ENCODE measurements around the gene FRAS1. TPM values are rescaled to one million over a fixed set of nuclear protein-coding genes. Genes with fewer than 3 reads are reported as not detected.

The FRAS1 gene
- polyA plus RNA-seq, 1 donor from 2014 or later = 2.8 TPM

DNA sequence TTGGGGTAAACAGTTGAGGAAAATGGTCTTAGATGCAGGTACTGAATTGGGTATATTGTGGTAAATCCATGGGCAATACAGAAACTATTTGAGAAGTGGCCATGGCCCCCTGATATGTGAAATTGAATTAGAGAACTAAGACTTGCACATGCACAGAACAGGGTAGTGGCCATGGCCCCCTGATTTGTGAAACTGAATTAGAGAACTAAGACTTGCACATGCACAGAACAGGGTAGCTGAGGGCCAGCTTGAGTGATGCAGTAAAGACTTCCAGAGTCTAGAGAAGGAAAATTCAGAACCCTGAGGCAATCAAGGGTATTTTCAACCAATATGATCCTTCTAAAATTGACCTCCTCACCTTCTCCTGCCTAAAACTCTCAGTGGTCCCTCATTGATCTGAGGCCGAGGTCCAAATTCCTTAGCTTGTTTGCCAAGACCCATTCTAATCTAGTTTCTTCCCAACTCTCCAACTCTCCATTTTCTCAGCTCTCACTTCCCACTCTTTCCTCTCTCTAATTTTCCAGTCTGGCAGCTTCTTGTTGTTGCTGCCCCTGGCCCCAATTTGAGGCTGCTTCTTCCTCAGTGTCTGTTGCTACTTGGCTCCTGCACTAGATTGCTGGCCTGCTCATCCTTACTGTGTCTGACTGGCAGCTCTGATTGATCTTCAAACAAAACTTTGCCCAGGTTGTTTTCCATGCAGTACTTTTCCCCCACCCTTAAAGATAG is 72.4 kb downstream of the FRAS1 start:
- Histone ChIP-seq H3K27me3 (ENCODE audit: insufficient read depth, low read depth, low read length) (no peaks in the 10 kb centered on the region), H3K4me3 (ENCODE audit: low read length) (no peak overlapping the region), H3K79me2 (replicated peaks; ENCODE audit: insufficient read depth, low read length) (no peaks in the 10 kb centered on the region), H3F3A (ENCODE audit: insufficient read depth, low read length, poor library complexity, severe bottlenecking) (no peaks in the 10 kb centered on the region), H3K9me3 (ENCODE audit: low read length) (no peaks in the 10 kb centered on the region), H3K36me3 (ENCODE audit: insufficient read depth, low read length) (no peaks in the 10 kb centered on the region), H3K27ac (ENCODE audit: low read length) (no peak overlapping the region), H3K9ac (ENCODE audit: low read length) (no peak overlapping the region), H4K20me1 (ENCODE audit: insufficient read depth) (no peaks in the 10 kb centered on the region), H3K9me2 (ENCODE audit: insufficient read depth, low read length) (no peaks in the 10 kb centered on the region), H3K4me2 (ENCODE audit: low read length) (no peak overlapping the region), H2AFZ (ENCODE audit: low read depth, low read length) (no peak overlapping the region)
- TF ChIP-seq RAD21 (conservative IDR thresholded peaks at IDR 0.05) = no peak
- TF ChIP-seq, protein P1, sequence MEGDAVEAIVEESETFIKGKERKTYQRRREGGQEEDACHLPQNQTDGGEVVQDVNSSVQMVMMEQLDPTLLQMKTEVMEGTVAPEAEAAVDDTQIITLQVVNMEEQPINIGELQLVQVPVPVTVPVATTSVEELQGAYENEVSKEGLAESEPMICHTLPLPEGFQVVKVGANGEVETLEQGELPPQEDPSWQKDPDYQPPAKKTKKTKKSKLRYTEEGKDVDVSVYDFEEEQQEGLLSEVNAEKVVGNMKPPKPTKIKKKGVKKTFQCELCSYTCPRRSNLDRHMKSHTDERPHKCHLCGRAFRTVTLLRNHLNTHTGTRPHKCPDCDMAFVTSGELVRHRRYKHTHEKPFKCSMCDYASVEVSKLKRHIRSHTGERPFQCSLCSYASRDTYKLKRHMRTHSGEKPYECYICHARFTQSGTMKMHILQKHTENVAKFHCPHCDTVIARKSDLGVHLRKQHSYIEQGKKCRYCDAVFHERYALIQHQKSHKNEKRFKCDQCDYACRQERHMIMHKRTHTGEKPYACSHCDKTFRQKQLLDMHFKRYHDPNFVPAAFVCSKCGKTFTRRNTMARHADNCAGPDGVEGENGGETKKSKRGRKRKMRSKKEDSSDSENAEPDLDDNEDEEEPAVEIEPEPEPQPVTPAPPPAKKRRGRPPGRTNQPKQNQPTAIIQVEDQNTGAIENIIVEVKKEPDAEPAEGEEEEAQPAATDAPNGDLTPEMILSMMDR (IDR thresholded peaks at IDR 0.05; ENCODE audit: poor library complexity, severe bottlenecking) = no peak
- TF ChIP-seq, protein P2, sequence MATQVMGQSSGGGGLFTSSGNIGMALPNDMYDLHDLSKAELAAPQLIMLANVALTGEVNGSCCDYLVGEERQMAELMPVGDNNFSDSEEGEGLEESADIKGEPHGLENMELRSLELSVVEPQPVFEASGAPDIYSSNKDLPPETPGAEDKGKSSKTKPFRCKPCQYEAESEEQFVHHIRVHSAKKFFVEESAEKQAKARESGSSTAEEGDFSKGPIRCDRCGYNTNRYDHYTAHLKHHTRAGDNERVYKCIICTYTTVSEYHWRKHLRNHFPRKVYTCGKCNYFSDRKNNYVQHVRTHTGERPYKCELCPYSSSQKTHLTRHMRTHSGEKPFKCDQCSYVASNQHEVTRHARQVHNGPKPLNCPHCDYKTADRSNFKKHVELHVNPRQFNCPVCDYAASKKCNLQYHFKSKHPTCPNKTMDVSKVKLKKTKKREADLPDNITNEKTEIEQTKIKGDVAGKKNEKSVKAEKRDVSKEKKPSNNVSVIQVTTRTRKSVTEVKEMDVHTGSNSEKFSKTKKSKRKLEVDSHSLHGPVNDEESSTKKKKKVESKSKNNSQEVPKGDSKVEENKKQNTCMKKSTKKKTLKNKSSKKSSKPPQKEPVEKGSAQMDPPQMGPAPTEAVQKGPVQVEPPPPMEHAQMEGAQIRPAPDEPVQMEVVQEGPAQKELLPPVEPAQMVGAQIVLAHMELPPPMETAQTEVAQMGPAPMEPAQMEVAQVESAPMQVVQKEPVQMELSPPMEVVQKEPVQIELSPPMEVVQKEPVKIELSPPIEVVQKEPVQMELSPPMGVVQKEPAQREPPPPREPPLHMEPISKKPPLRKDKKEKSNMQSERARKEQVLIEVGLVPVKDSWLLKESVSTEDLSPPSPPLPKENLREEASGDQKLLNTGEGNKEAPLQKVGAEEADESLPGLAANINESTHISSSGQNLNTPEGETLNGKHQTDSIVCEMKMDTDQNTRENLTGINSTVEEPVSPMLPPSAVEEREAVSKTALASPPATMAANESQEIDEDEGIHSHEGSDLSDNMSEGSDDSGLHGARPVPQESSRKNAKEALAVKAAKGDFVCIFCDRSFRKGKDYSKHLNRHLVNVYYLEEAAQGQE (IDR thresholded peaks at IDR 0.05; ENCODE audit: borderline replicate concordance) = no peak
- no peak for TF ChIP-seq EZH2 (IDR thresholded peaks at IDR 0.05; ENCODE audit: borderline replicate concordance, insufficient read depth, low read length, poor library complexity, severe bottlenecking)
- TF ChIP-seq MXI1 (conservative IDR thresholded peaks at IDR 0.05; ENCODE audit: poor library complexity, severe bottlenecking) = no peak
- no peak for TF ChIP-seq SMC3 (conservative IDR thresholded peaks at IDR 0.05; ENCODE audit: poor library complexity)
- no peak for TF ChIP-seq POLR2AphosphoS5 (IDR thresholded peaks at IDR 0.05)
- no peak for TF ChIP-seq TAF1 (IDR thresholded peaks at IDR 0.05; ENCODE audit: low read depth)
- TF ChIP-seq EP300 (conservative IDR thresholded peaks at IDR 0.05; ENCODE audit: poor library complexity, severe bottlenecking) = no peak

DNA sequence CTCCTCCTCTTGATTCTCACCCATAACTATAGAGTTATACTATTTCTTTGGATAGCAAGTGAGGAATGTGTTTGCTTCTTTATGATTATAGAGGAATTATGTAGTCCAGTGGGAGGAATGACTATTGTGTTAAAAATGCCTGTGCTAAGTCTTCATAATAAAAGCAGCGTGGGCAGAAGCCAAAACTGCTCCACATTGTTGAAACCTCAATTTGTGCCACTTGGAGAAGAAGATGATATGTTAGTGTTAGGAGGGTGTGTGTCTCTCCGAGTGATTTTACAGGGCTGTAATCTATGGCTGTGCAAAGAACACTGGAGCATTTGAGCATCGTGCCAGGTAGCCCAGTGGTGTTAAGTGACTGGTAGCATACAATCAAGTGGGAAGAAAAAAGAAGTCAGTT is 74.3 kb downstream of the FRAS1 start:
- Histone ChIP-seq H3K79me2 (replicated peaks; ENCODE audit: insufficient read depth, low read length) (no peaks in the 10 kb centered on the region), H3K9ac (ENCODE audit: low read length) (no peak overlapping the region), H3K9me3 (ENCODE audit: low read length) (no peaks in the 10 kb centered on the region), H3K4me3 (ENCODE audit: low read length) (no peak overlapping the region), H3K27me3 (ENCODE audit: insufficient read depth, low read depth, low read length) (no peaks in the 10 kb centered on the region), H4K20me1 (ENCODE audit: insufficient read depth) (no peaks in the 10 kb centered on the region), H3K36me3 (ENCODE audit: insufficient read depth, low read length) (no peaks in the 10 kb centered on the region), H3F3A (ENCODE audit: insufficient read depth, low read length, poor library complexity, severe bottlenecking) (no peaks in the 10 kb centered on the region), H3K9me2 (ENCODE audit: insufficient read depth, low read length) (no peaks in the 10 kb centered on the region), H2AFZ (ENCODE audit: low read depth, low read length) (no peak overlapping the region), H3K4me2 (ENCODE audit: low read length) (no peak overlapping the region), H3K27ac (ENCODE audit: low read length) (no peak overlapping the region)
- TF ChIP-seq, protein P2 (IDR thresholded peaks at IDR 0.05; ENCODE audit: borderline replicate concordance) = no peak
- TF ChIP-seq MXI1 (conservative IDR thresholded peaks at IDR 0.05; ENCODE audit: poor library complexity, severe bottlenecking) (no peak), SMC3 (conservative IDR thresholded peaks at IDR 0.05; ENCODE audit: poor library complexity) (no peak), TAF1 (IDR thresholded peaks at IDR 0.05; ENCODE audit: low read depth) (no peak), EZH2 (IDR thresholded peaks at IDR 0.05; ENCODE audit: borderline replicate concordance, insufficient read depth, low read length, poor library complexity, severe bottlenecking) (no peak), POLR2AphosphoS5 (IDR thresholded peaks at IDR 0.05) (no peak), EP300 (conservative IDR thresholded peaks at IDR 0.05; ENCODE audit: poor library complexity, severe bottlenecking) (no peak)
- TF ChIP-seq, protein P1 (IDR thresholded peaks at IDR 0.05; ENCODE audit: poor library complexity, severe bottlenecking) = no peak

All from neural cell (in vitro differentiated cells).